ENCODE data around the gene ELK4.

Gene ELK4

GRCh38 chr1:205631768-205632668 is at the start of gene ELK4:
ELK4 (minus strand) TSS chr1:205632011; CDS start chr1:205623882, 8,129 bp downstream.
- peak; percentile 97 to 99 for DNase-seq

GRCh38 chr1:205681364-205681763 is 49.6 kb upstream of the ELK4 start:
- DNase-seq, result no peak

GRCh38 chr1:205680073-205680851 is 48.5 kb upstream of the ELK4 start, which contains the start of gene SLC45A3:
SLC45A3 (minus strand) TSS chr1:205680509; CDS start chr1:205664656, 15,853 bp downstream.
- no peak for DNase-seq

- no peak for DNase-seq
These were observed 46.7 kb upstream of the ELK4 start for GRCh38 chr1:205678286-205679111.

- no peak for DNase-seq
These were observed 45.4 kb upstream of the ELK4 start for GRCh38 chr1:205677167-205677566.

- no peak for DNase-seq
These were observed 44.8 kb upstream of the ELK4 start for GRCh38 chr1:205676597-205676996.

- no peak for DNase-seq
These were observed 44.2 kb upstream of the ELK4 start for GRCh38 chr1:205676002-205676401.

GRCh38 chr1:205675247-205675646 is 43.4 kb upstream of the ELK4 start:
- no peak for DNase-seq

GRCh38 chr1:205672970-205673369 is 41.2 kb upstream of the ELK4 start:
- no peak for DNase-seq

- no peak for DNase-seq
These were observed 40.6 kb upstream of the ELK4 start for GRCh38 chr1:205672395-205672889.

- DNase-seq, result no peak
These were observed 39.0 kb upstream of the ELK4 start for GRCh38 chr1:205670611-205671430.

- DNase-seq, result no peak
These were observed 38.3 kb upstream of the ELK4 start for GRCh38 chr1:205670150-205670446.

GRCh38 chr1:205669341-205670149 is 37.7 kb upstream of the ELK4 start:
- DNase-seq, result peak; percentile 58 to 70

GRCh38 chr1:205668951-205669340 is 37.1 kb upstream of the ELK4 start:
- peak; percentile 52 to 69 for DNase-seq

GRCh38 chr1:205667909-205668643 is 36.3 kb upstream of the ELK4 start:
- no peak for DNase-seq

- no peak for DNase-seq
These were observed 34.8 kb upstream of the ELK4 start for GRCh38 chr1:205666372-205667166.

GRCh38 chr1:205665201-205666045 is 33.6 kb upstream of the ELK4 start:
- no peak for DNase-seq

- no peak for DNase-seq
These were observed 32.7 kb upstream of the ELK4 start for GRCh38 chr1:205664399-205665017.

All from inflammatory macrophage treated with lipopolysaccharide for 1 hour (primary cell).